ENCODE measurements around the gene FTO. TPM values are rescaled to one million over a fixed set of nuclear protein-coding genes. Genes with fewer than 3 reads are reported as not detected.

The FTO gene
- total RNA-seq, 1 donor from 2014 or later: 91.0 TPM

GRCh38 chr16:53895433-53895832, 191.5 kb downstream of the FTO start:
- DNase-seq (ENCODE audit: low spot score): no peak

- no peak for DNase-seq (ENCODE audit: low spot score)
Observed at GRCh38 chr16:53895851-53896250, 191.9 kb downstream of the FTO start.

- no peak for DNase-seq (ENCODE audit: low spot score)
Observed at GRCh38 chr16:53896722-53897121, 192.8 kb downstream of the FTO start.

GRCh38 chr16:53898993-53899392, 195.0 kb downstream of the FTO start:
- no peak for DNase-seq (ENCODE audit: low spot score)

- DNase-seq (ENCODE audit: low spot score): no peak
Observed at GRCh38 chr16:53899431-53899830, 195.5 kb downstream of the FTO start.

- DNase-seq (ENCODE audit: low spot score): no peak
Observed at GRCh38 chr16:53900667-53901066, 196.7 kb downstream of the FTO start.

- no peak for DNase-seq (ENCODE audit: low spot score)
Observed at GRCh38 chr16:53901408-53901807, 197.5 kb downstream of the FTO start.

GRCh38 chr16:53904533-53904932, 200.6 kb downstream of the FTO start:
- no peak for DNase-seq (ENCODE audit: low spot score)

- no peak for DNase-seq (ENCODE audit: low spot score)
Observed at GRCh38 chr16:53905028-53905427, 201.1 kb downstream of the FTO start.

- DNase-seq (ENCODE audit: low spot score): no peak
Observed at GRCh38 chr16:53908731-53909130, 204.8 kb downstream of the FTO start.

- no peak for DNase-seq (ENCODE audit: low spot score)
Observed at GRCh38 chr16:53910990-53911389, 207.0 kb downstream of the FTO start.

GRCh38 chr16:53911513-53911912, 207.6 kb downstream of the FTO start:
- DNase-seq (ENCODE audit: low spot score): no peak

- DNase-seq (ENCODE audit: low spot score): no peak
Observed at GRCh38 chr16:53912155-53912554, 208.2 kb downstream of the FTO start.

- no peak for DNase-seq (ENCODE audit: low spot score)
Observed at GRCh38 chr16:53913099-53913870, 209.3 kb downstream of the FTO start.

- no peak for DNase-seq (ENCODE audit: low spot score)
Observed at GRCh38 chr16:53913920-53914319, 210.0 kb downstream of the FTO start.

GRCh38 chr16:53914736-53915135, 210.8 kb downstream of the FTO start:
- no peak for DNase-seq (ENCODE audit: low spot score)

GRCh38 chr16:53915452-53916160, 211.7 kb downstream of the FTO start:
- DNase-seq (ENCODE audit: low spot score): no peak

GRCh38 chr16:53920988-53921387, 217.0 kb downstream of the FTO start:
- no peak for DNase-seq (ENCODE audit: low spot score)

GRCh38 chr16:53922067-53922806, 218.3 kb downstream of the FTO start:
- DNase-seq (ENCODE audit: low spot score): no peak

GRCh38 chr16:53922807-53923571, 219.0 kb downstream of the FTO start:
- DNase-seq (ENCODE audit: low spot score): no peak
